ENCODE results near the gene ARHGAP22. TPM values are rescaled to one million over a fixed set of nuclear protein-coding genes. Genes with fewer than 3 reads are reported as not detected.

The ARHGAP22 gene
- polyA plus RNA-seq, 3 donors, result 1.5 to 7.8 (median 1.9) TPM

DNA sequence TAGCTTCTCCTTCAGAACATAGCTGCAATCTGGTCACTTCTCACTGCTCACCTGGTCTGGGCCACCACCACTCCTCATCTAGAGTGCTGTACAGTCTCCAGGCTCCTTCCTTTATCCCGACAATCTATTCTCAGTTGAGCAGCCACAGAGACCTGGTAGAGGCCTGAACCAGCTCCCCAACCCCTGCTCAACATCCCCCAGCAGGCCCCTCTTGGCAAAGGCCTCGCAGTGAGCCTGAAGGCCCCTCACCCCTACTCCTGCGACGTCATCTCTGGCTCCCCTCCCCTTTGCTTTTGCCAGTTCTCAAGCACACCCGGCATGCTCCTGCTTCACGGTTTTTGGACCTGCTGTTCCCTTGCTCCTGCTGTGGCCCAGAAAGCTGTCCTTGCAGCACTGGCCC is 113.9 kb downstream of the ARHGAP22 start:
- Histone ChIP-seq H3K36me3 (replicated peaks in 1 of 2; ENCODE audit: control insufficient read depth in 1 of 2, insufficient read depth in 2 of 2, low read length in 2 of 2) (no peaks in the 10 kb centered on the region), H3K4me1 (ENCODE audit: control insufficient read depth in 1 of 2, insufficient read depth in 2 of 2, low read length in 2 of 2) (peaks cover 8 to 9% of the 10 kb centered on the region in 2 donors), H3K27me3 (ENCODE audit: control insufficient read depth in 2 of 2, insufficient read depth in 2 of 2, low read length in 2 of 2) (no peaks in the 10 kb centered on the region), H3K9me3 (replicated peaks in 1 of 2; ENCODE audit: control insufficient read depth in 1 of 2, insufficient read depth in 1 of 2, low read length in 2 of 2) (no peaks in the 10 kb centered on the region), H2AFZ (ENCODE audit: insufficient read depth, low read depth, low read length, poor library complexity, severe bottlenecking) (no peak overlapping the region), H3K27ac (ENCODE audit: low read depth in 1 of 2, low read length in 2 of 2) (no peak overlapping the region), H3K9ac (ENCODE audit: insufficient read depth, low read length, poor library complexity, severe bottlenecking) (no peak overlapping the region), H3K4me3 (replicated peaks in 1 of 3; ENCODE audit: low read depth in 2 of 3, low read length in 3 of 3) (no peak overlapping the region), H3K4me2 (replicated peaks; ENCODE audit: extremely low read depth, low read length, poor library complexity, severe bottlenecking) (no peak overlapping the region), H3K79me2 (ENCODE audit: insufficient read depth, low read length) (no peaks in the 10 kb centered on the region), H4K20me1 (ENCODE audit: insufficient read depth, low read length) (no peaks in the 10 kb centered on the region)
- Mint-ChIP-seq H3K27me3 (ENCODE audit: low read depth in 3 of 3) (peaks cover 0 to 8% (median 6%) of the 10 kb centered on the region in 3 donors), H3K9me3 (peaks cover 0 to 2% (median 0%) of the 10 kb centered on the region in 7 donors), H3K4me3 (no peak overlapping the region), H3K4me1 (peaks cover 9% of the 10 kb centered on the region), H3K36me3 (no peaks in the 10 kb centered on the region), H3K27ac (peak overlapping the region in 1 of 7 donors; percentile 0)
- intact Hi-C loops (cut with micrococcal nuclease), result no loop called here
- no peak for DNase-seq
- 85% methylated on average over 6 of the region's 6 CpGs for WGBS (ENCODE audit: insufficient coverage)
- TF ChIP-seq CTCF (IDR thresholded peaks at IDR 0.05), result no peak

- no peaks in the 10 kb centered on the region for H3K9me3 ChIP-seq (replicated peaks in 1 of 2; ENCODE audit: control insufficient read depth in 1 of 2, insufficient read depth in 1 of 2, low read length in 2 of 2)
- no peak overlapping the region for H2AFZ ChIP-seq (ENCODE audit: insufficient read depth, low read depth, low read length, poor library complexity, severe bottlenecking)
- H3K36me3 ChIP-seq (replicated peaks in 1 of 2; ENCODE audit: control insufficient read depth in 1 of 2, insufficient read depth in 2 of 2, low read length in 2 of 2), result no peaks in the 10 kb centered on the region
- peaks cover 0 to 2% (median 0%) of the 10 kb centered on the region in 7 donors for H3K9me3 Mint-ChIP-seq
- no peak overlapping the region for H3K27ac Mint-ChIP-seq
- H3K4me3 Mint-ChIP-seq, result no peak overlapping the region
- 85% methylated on average over 7 of the region's 7 CpGs for WGBS (ENCODE audit: insufficient coverage)
- intact Hi-C loops (cut with micrococcal nuclease), result no loop called here
- H3K27me3 Mint-ChIP-seq (ENCODE audit: low read depth in 3 of 3), result peaks cover 0 to 8% (median 6%) of the 10 kb centered on the region in 3 donors
- peaks cover 9% of the 10 kb centered on the region for H3K4me1 Mint-ChIP-seq
- H3K36me3 Mint-ChIP-seq, result no peaks in the 10 kb centered on the region
- no peak for DNase-seq
- H3K4me1 ChIP-seq (ENCODE audit: control insufficient read depth in 1 of 2, insufficient read depth in 2 of 2, low read length in 2 of 2), result peaks cover 8 to 9% of the 10 kb centered on the region in 2 donors
- H3K4me3 ChIP-seq (replicated peaks in 1 of 3; ENCODE audit: low read depth in 2 of 3, low read length in 3 of 3), result no peak overlapping the region
- H3K4me2 ChIP-seq (replicated peaks; ENCODE audit: extremely low read depth, low read length, poor library complexity, severe bottlenecking), result no peak overlapping the region
- H3K9ac ChIP-seq (ENCODE audit: insufficient read depth, low read length, poor library complexity, severe bottlenecking), result no peak overlapping the region
- H3K27me3 ChIP-seq (ENCODE audit: control insufficient read depth in 2 of 2, insufficient read depth in 2 of 2, low read length in 2 of 2), result no peaks in the 10 kb centered on the region
- no peaks in the 10 kb centered on the region for H3K79me2 ChIP-seq (ENCODE audit: insufficient read depth, low read length)
- no peaks in the 10 kb centered on the region for H4K20me1 ChIP-seq (ENCODE audit: insufficient read depth, low read length)
- H3K27ac ChIP-seq (ENCODE audit: low read depth in 1 of 2, low read length in 2 of 2), result no peak overlapping the region
- no peak for TF ChIP-seq CTCF (IDR thresholded peaks at IDR 0.05)
These were observed 114.3 kb downstream of the ARHGAP22 start for GRCh38 chr10:48490571-48490940.

Measured in CD14-positive monocyte (primary cell).